Esophagus muscularis mucosa (tissue), 4 donors: ENCODE data around the gene ZNF107.

Experiments used
- EP300 ChIP-seq: sonication (generic); formaldehyde crosslinking; IDR thresholded peaks from one replicate; pipeline ENCODE4 v1.6.1; 2017; ENCODE audit warnings: antibody characterized with exemption
- POLR2A ChIP-seq: fragments of 450-650 bp; IDR thresholded peaks from one replicate; pipeline ENCODE4 v1.6.1; 2017; ENCODE audit warnings: antibody characterized with exemption, moderate library complexity, mild to moderate bottlenecking, low read depth
- POLR2AphosphoS5 ChIP-seq, 2 donors: sonication (generic); formaldehyde crosslinking; IDR thresholded peaks; one replicate each; pipeline ENCODE4 v1.6.1; 2017; ENCODE audit warnings: antibody characterized with exemption in 2 of 2
- TF ChIP-seq, protein P1 (sequence below), 3 experiments: fragments of 200-600 bp in 2 of 3; fragments of 450-650 bp in 1 of 3; sonication (generic) in 2 of 3; IDR thresholded peaks; one replicate each; pipeline ENCODE4 v1.5.1; 2017 to 2019; ENCODE audit warnings: antibody characterized with exemption in 3 of 3, mild to moderate bottlenecking in 2 of 3, moderate library complexity in 1 of 3

DNA sequence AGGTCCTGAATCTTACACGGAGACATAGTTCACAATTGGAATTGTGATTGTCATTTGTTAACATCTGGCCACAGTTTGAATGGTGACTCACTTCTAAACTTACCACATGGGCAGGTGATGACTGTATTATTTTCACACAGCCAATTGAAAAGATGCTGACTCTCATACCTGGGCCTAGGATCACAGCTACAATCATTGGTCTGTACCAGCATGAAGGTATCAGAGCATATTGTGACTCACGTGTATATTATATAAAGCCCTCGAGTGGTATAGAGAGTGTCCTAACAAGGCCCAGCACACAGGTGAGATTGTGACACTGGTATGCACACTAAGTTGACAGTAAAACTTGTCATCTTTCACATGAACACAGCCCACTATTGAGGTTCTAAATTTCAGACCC is 9.4 kb upstream of the ZNF107 start:
- TF ChIP-seq, protein P1, sequence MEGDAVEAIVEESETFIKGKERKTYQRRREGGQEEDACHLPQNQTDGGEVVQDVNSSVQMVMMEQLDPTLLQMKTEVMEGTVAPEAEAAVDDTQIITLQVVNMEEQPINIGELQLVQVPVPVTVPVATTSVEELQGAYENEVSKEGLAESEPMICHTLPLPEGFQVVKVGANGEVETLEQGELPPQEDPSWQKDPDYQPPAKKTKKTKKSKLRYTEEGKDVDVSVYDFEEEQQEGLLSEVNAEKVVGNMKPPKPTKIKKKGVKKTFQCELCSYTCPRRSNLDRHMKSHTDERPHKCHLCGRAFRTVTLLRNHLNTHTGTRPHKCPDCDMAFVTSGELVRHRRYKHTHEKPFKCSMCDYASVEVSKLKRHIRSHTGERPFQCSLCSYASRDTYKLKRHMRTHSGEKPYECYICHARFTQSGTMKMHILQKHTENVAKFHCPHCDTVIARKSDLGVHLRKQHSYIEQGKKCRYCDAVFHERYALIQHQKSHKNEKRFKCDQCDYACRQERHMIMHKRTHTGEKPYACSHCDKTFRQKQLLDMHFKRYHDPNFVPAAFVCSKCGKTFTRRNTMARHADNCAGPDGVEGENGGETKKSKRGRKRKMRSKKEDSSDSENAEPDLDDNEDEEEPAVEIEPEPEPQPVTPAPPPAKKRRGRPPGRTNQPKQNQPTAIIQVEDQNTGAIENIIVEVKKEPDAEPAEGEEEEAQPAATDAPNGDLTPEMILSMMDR (IDR thresholded peaks at IDR 0.05), result no peak
- no peak for TF ChIP-seq POLR2A
- TF ChIP-seq POLR2AphosphoS5 (IDR thresholded peaks at IDR 0.05), result no peak
- TF ChIP-seq EP300, result no peak
